C4-2B (cell line): Measurements from ENCODE around the gene LRRC8E.
A peak's percentile ranks its signal among the peaks of the same experiment; 100 is the strongest.

Experiments
- H3K27ac ChIP-seq: fragments of 450-650 bp; 2 replicates; pipeline ENCODE4 v1.5.1; 2017
- CTCF ChIP-seq: fragments of 450-650 bp; conservative IDR thresholded peaks from 2 replicates; pipeline ENCODE4 v1.5.1; 2017; ENCODE audit warnings: mild to moderate bottlenecking
- ZFX ChIP-seq: fragments of 450-650 bp; IDR thresholded peaks from 2 replicates; pipeline ENCODE4 v1.6.1; 2017

LRRC8E gene

GRCh38 chr19:7932930-7933300, 44.6 kb downstream of the LRRC8E start:
- TF ChIP-seq CTCF (no peak), ZFX (no peak)

GRCh38 chr19:7933411-7933810, 45.1 kb downstream of the LRRC8E start:
- H3K27ac ChIP-seq, result no peak overlapping the region
- TF ChIP-seq CTCF, result no peak; the same call in 1 of the 2 replicates
- TF ChIP-seq ZFX, result no peak

More at GRCh38 chr19:7932930-7933300, 44.6 kb downstream of the LRRC8E start:
- no peak overlapping the region for H3K27ac ChIP-seq

GRCh38 chr19:7933828-7934725, 45.8 kb downstream of the LRRC8E start:
- TF ChIP-seq CTCF (no peak), ZFX (no peak)
- H3K27ac ChIP-seq, result no peak overlapping the region

GRCh38 chr19:7934766-7935165, 46.5 kb downstream of the LRRC8E start:
- TF ChIP-seq ZFX (no peak), CTCF (no peak)
- H3K27ac ChIP-seq, result no peak overlapping the region

GRCh38 chr19:7940841-7941240, 52.5 kb downstream of the LRRC8E start:
- no peak overlapping the region for H3K27ac ChIP-seq
- no peak for TF ChIP-seq CTCF
- no peak for TF ChIP-seq ZFX

GRCh38 chr19:7941895-7942596, 53.7 kb downstream of the LRRC8E start:
- TF ChIP-seq CTCF (no peak), ZFX (no peak)
- peak overlapping the region; percentile 95 for H3K27ac ChIP-seq

- TF ChIP-seq ZFX (no peak), CTCF (no peak)
These were observed 54.7 kb downstream of the LRRC8E start for GRCh38 chr19:7942981-7943443.

More at GRCh38 chr19:7942981-7943443, 54.7 kb downstream of the LRRC8E start:
- H3K27ac ChIP-seq, result peak overlapping the region; percentile 95
